Tibial nerve (tissue), 4 donors: ENCODE data around the gene ADM5. TPM values are rescaled to one million over a fixed set of nuclear protein-coding genes. Genes with fewer than 3 reads are reported as not detected.
A peak's percentile ranks its signal among the peaks of the same experiment; 100 is the strongest.

Experiments used
- DNase-seq, 2 donors: peaks; one replicate each; pipeline ENCODE4 v3.0.0-alpha.2; 2019; ENCODE audit warnings: low spot score in 2 of 2
- H3K27ac ChIP-seq, 4 donors: fragments of 200-600 bp; sonication (generic) in 3 of 4; one replicate each; pipeline ENCODE4 v1.5.1; 2017 to 2019; ENCODE audit warnings: mild to moderate bottlenecking in 1 of 4
- H3K27me3 ChIP-seq, 2 donors: fragments of 200-600 bp; sonication (generic) in 1 of 2; one replicate each; pipeline versions ENCODE4 v1.5.1 to v1.6.0; 2017 to 2019
- H3K36me3 ChIP-seq, 3 donors: fragments of 200-600 bp; sonication (generic); one replicate each; pipeline ENCODE4 v1.5.1; 2018 to 2019
- H3K4me1 ChIP-seq, 4 donors: fragments of 200-600 bp; sonication (generic) in 3 of 4; one replicate each; pipeline ENCODE4 v1.5.1; 2017 to 2019
- H3K4me3 ChIP-seq, 4 donors: fragments of 200-600 bp; sonication (generic) in 3 of 4; one replicate each; pipeline ENCODE4 v1.5.1; 2017 to 2019; ENCODE audit warnings: mild to moderate bottlenecking in 1 of 4, moderate library complexity in 1 of 4
- H3K9me3 ChIP-seq, 4 donors: fragments of 200-600 bp; sonication (generic) in 3 of 4; one replicate each; pipeline ENCODE4 v1.5.1; 2017 to 2019
- CTCF ChIP-seq, 5 experiments: fragments of 200-600 bp in 3 of 5; fragments of 450-650 bp in 2 of 5; sonication (generic) in 3 of 5; IDR thresholded peaks; one replicate each; pipeline ENCODE4 v1.5.1; 2016 to 2019; ENCODE audit warnings: antibody characterized with exemption in 5 of 5, mild to moderate bottlenecking in 3 of 5, moderate library complexity in 2 of 5
- EP300 ChIP-seq, 2 donors: sonication (generic); formaldehyde crosslinking; IDR thresholded peaks; one replicate each; pipeline ENCODE4 v1.6.1; 2017; ENCODE audit warnings: antibody characterized with exemption in 2 of 2, mild to moderate bottlenecking in 1 of 2
- POLR2A ChIP-seq, 2 donors: fragments of 450-650 bp; IDR thresholded peaks; one replicate each; pipeline ENCODE4 v1.6.1; 2017; ENCODE audit warnings: antibody characterized with exemption in 2 of 2, mild to moderate bottlenecking in 2 of 2, moderate library complexity in 2 of 2
- WGBS, 2 donors: methylation state at CpG; one replicate each; pipeline ENCODE4 v1.1.5; 2018; 5-methylcytosine and 5-hydroxymethylcytosine counted together
- total RNA-seq, 4 donors: library from RNA; depleted of rRNA; stranded (reverse); fragments of >200 nt; gene quantifications; one replicate each; pipeline ENCODE4 v1.1.0, GENCODE V29; 2016

ADM5 gene
- total RNA-seq, 4 donors from 2014 or later, result 1.5 to 4.3 TPM; not detected in 2

- H3K4me1 ChIP-seq, result peaks cover 0 to 33% (median 17%) of the 10 kb centered on the region in 4 donors
- H3K9me3 ChIP-seq, result no peaks in the 10 kb centered on the region
- peak; percentile 97 to 98 for DNase-seq
- H3K4me3 ChIP-seq, result peak within 1 kb of the TSS; percentile 66 to 91 (median 81)
- peaks cover 0 to 47% (median 11%) of the 10 kb centered on the region in 3 donors for H3K36me3 ChIP-seq
- WGBS, 2 donors, result 0 to 1% methylated on average over 50 of the region's 50 CpGs
- no peaks in the 10 kb centered on the region for H3K27me3 ChIP-seq
- peak within 1 kb of the TSS; percentile 71 to 93 (median 88) for H3K27ac ChIP-seq
- TF ChIP-seq CTCF (IDR thresholded peaks at IDR 0.05) (peak in 1 of 5 experiments; percentile 13), POLR2A (IDR thresholded peaks at IDR 0.05) (peak; percentile 64 to 83), EP300 (IDR thresholded peaks at IDR 0.05) (peak; percentile 94)
Measured at GRCh38 chr19:49665351-49666119, 23.9 kb upstream of the ADM5 start, which contains the start of the genes BCL2L12 and IRF3. Gene BCL2L12 (plus strand): TSS chr19:49665933. CDS start chr19:49666693, 760 bp downstream. Gene IRF3 (minus strand): TSS chr19:49665857. CDS start chr19:49664838, 1,019 bp downstream.

GRCh38 chr19:49666120-49666444 lies 23.3 kb upstream of the ADM5 start:
- no peak for TF ChIP-seq CTCF (IDR thresholded peaks at IDR 0.05)
- no peak for TF ChIP-seq EP300 (IDR thresholded peaks at IDR 0.05)
- no peak for TF ChIP-seq POLR2A (IDR thresholded peaks at IDR 0.05)
- peaks cover 0 to 47% (median 11%) of the 10 kb centered on the region in 3 donors for H3K36me3 ChIP-seq
- no peaks in the 10 kb centered on the region for H3K27me3 ChIP-seq
- peak overlapping the region; percentile 71 to 93 (median 88) for H3K27ac ChIP-seq
- H3K9me3 ChIP-seq, result no peaks in the 10 kb centered on the region
- H3K4me1 ChIP-seq, result peaks cover 0 to 33% (median 17%) of the 10 kb centered on the region in 4 donors
- DNase-seq, result no peak
- 0% methylated on average over 9 of the region's 9 CpGs for WGBS, 2 donors
- H3K4me3 ChIP-seq, result peak overlapping the region; percentile 66 to 91 (median 81)

GRCh38 chr19:49667473-49667872 lies 21.9 kb upstream of the ADM5 start:
- no peaks in the 10 kb centered on the region for H3K27me3 ChIP-seq
- peaks cover 0 to 39% (median 4%) of the 10 kb centered on the region in 3 donors for H3K36me3 ChIP-seq
- H3K9me3 ChIP-seq, result no peaks in the 10 kb centered on the region
- no peak overlapping the region for H3K27ac ChIP-seq
- DNase-seq, result no peak
- WGBS, 2 donors, result 73 to 85% methylated on average over 2 of the region's 2 CpGs
- H3K4me3 ChIP-seq, result no peak overlapping the region
- H3K4me1 ChIP-seq, result peaks cover 0 to 42% (median 17%) of the 10 kb centered on the region in 4 donors
- TF ChIP-seq POLR2A (IDR thresholded peaks at IDR 0.05) (no peak), CTCF (IDR thresholded peaks at IDR 0.05) (no peak), EP300 (IDR thresholded peaks at IDR 0.05) (no peak)

GRCh38 chr19:49669516-49669915 lies 19.9 kb upstream of the ADM5 start:
- no peak for DNase-seq
- WGBS, 2 donors, result 83 to 85% methylated on average over 3 of the region's 3 CpGs
- H3K27ac ChIP-seq, result no peak overlapping the region
- H3K9me3 ChIP-seq, result no peaks in the 10 kb centered on the region
- H3K27me3 ChIP-seq, result no peaks in the 10 kb centered on the region
- TF ChIP-seq POLR2A (IDR thresholded peaks at IDR 0.05), result no peak
- H3K4me1 ChIP-seq, result peaks cover 0 to 29% (median 8%) of the 10 kb centered on the region in 4 donors
- H3K36me3 ChIP-seq, result peaks cover 0 to 33% (median 0%) of the 10 kb centered on the region in 3 donors
- no peak overlapping the region for H3K4me3 ChIP-seq

- TF ChIP-seq EP300 (IDR thresholded peaks at IDR 0.05), result no peak
- TF ChIP-seq CTCF (IDR thresholded peaks at IDR 0.05), result peak; percentile 83 to 97 (median 90)
- peak overlapping the region in 1 of 4 donors; percentile 9 for H3K4me3 ChIP-seq
- DNase-seq, result peak; percentile 40 to 61
Measured at GRCh38 chr19:49672131-49672919, 17.1 kb upstream of the ADM5 start.

More at GRCh38 chr19:49672131-49672919, 17.1 kb upstream of the ADM5 start:
- peaks cover 0 to 33% (median 0%) of the 10 kb centered on the region in 3 donors for H3K36me3 ChIP-seq
- H3K9me3 ChIP-seq, result no peaks in the 10 kb centered on the region
- WGBS, 2 donors, result 22 to 24% methylated on average over 28 of the region's 28 CpGs
- H3K4me1 ChIP-seq, result peaks cover 0 to 23% (median 3%) of the 10 kb centered on the region in 4 donors
- H3K27me3 ChIP-seq, result no peaks in the 10 kb centered on the region
- H3K27ac ChIP-seq, result peak overlapping the region in 3 of 4 donors; percentile 60 to 77 (median 64)
